Measurements from ENCODE around the gene SLC39A10. TPM values are rescaled to one million over a fixed set of nuclear protein-coding genes. Genes with fewer than 3 reads are reported as not detected.

SLC39A10 gene, protein sequence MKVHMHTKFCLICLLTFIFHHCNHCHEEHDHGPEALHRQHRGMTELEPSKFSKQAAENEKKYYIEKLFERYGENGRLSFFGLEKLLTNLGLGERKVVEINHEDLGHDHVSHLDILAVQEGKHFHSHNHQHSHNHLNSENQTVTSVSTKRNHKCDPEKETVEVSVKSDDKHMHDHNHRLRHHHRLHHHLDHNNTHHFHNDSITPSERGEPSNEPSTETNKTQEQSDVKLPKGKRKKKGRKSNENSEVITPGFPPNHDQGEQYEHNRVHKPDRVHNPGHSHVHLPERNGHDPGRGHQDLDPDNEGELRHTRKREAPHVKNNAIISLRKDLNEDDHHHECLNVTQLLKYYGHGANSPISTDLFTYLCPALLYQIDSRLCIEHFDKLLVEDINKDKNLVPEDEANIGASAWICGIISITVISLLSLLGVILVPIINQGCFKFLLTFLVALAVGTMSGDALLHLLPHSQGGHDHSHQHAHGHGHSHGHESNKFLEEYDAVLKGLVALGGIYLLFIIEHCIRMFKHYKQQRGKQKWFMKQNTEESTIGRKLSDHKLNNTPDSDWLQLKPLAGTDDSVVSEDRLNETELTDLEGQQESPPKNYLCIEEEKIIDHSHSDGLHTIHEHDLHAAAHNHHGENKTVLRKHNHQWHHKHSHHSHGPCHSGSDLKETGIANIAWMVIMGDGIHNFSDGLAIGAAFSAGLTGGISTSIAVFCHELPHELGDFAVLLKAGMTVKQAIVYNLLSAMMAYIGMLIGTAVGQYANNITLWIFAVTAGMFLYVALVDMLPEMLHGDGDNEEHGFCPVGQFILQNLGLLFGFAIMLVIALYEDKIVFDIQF
- total RNA-seq: 10 to 100 TPM; 16.3 to 31.5 (median 25.8) TPM

DNA sequence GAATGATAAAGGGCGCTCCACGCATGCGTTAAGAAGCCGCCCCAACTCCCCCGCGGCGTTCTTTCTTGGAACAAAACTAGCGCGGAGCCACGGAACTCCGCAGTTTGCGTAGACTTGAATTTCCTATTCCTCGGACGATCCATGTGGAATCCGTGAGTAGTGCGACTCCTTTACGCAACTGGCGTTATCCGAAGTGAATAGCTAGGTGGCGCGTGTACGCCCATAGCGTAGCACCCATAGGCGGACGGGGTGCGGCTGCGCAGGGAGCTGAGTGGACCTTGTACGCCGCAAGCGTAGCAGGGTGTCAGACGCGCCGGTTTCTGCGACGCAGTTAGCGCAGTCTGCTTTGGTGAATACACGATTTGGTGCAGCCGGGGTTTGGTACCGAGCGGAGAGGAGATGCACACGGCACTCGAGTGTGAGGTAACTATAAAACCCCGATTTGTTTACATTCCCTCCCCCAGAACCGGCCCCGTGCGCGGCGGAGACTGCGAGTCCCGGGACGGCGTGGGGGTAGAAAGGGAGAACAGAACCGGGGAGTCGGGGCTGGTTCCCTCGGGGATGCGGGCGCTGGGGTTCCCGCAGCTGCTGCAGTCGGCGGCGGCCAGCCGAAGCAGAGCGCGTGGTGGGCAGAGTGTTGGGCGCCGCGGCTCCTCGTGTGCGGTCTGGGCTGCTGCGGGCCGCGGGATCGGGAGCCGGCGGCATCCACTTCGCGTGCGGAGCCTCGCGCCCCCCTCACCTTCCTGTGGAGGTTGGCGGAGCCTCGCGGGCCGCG is at the start of gene SLC39A10:
Gene SLC39A10 (plus strand): TSS at position 368 of the 775 bp plus-strand sequence. CDS start 22,817 bp downstream, outside the sequence.
- Histone ChIP-seq H3K36me3 (no peaks in the 10 kb centered on the region), H3K9me3 (no peaks in the 10 kb centered on the region), H3K27ac (peak within 1 kb of the TSS; percentile 99 to 100), H3K27me3 (no peaks in the 10 kb centered on the region), H3K4me3 (peak within 1 kb of the TSS; percentile 84 to 100 (median 87)), H3K4me1 (peaks cover 0 to 4% of the 10 kb centered on the region in 2 donors)
- DNase-seq (ENCODE audit: low spot score in 2 of 2): peak; percentile 97 to 98
- TF ChIP-seq, protein P1, sequence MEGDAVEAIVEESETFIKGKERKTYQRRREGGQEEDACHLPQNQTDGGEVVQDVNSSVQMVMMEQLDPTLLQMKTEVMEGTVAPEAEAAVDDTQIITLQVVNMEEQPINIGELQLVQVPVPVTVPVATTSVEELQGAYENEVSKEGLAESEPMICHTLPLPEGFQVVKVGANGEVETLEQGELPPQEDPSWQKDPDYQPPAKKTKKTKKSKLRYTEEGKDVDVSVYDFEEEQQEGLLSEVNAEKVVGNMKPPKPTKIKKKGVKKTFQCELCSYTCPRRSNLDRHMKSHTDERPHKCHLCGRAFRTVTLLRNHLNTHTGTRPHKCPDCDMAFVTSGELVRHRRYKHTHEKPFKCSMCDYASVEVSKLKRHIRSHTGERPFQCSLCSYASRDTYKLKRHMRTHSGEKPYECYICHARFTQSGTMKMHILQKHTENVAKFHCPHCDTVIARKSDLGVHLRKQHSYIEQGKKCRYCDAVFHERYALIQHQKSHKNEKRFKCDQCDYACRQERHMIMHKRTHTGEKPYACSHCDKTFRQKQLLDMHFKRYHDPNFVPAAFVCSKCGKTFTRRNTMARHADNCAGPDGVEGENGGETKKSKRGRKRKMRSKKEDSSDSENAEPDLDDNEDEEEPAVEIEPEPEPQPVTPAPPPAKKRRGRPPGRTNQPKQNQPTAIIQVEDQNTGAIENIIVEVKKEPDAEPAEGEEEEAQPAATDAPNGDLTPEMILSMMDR (IDR thresholded peaks at IDR 0.05): peak; percentile 37 to 57 (median 53)
- TF ChIP-seq POLR2A (IDR thresholded peaks at IDR 0.05) (peak; percentile 97), POLR2AphosphoS5 (IDR thresholded peaks at IDR 0.05) (peak; percentile 98 to 99 (median 98))
- intact Hi-C loops (cut with DNase I; ENCODE audit: low total_unique reads): no loop called here

DNA sequence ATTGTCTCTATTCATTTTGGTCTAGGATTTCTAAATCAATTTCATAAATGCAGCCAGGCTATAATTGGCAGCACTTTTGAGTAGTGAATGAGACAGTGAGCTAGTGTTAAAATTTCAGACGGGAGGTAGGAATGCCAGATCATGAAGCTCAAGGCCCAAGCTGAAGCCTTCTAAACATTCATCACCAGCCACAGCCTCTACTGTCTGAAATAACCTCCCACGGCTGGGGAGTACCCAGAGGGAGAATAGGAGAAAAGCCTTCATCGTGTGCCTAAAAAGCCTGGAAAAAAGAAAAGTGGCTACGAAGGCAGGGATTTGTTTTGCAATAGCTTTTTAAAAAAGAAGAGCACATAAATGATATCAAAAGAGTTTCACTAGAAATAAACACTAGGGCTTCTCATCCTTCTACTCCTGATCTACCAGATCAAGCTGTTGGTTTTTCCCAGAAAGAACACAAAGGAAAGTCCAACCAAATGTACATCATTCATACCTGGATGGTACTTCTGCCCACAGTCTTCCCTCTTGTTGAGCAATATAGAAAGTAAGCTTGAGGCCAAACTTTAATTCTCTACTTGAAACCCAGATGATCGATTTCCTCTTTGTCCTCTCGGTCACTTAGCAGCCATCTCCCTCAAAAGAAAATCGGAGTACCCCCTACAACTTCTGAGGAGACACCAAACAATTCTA is 48.1 kb upstream of the SLC39A10 start:
- Histone ChIP-seq H3K4me1 (no peaks in the 10 kb centered on the region), H3K36me3 (no peaks in the 10 kb centered on the region), H3K27ac (peak overlapping the region; percentile 35 to 36), H3K4me3 (no peak overlapping the region), H3K27me3 (no peaks in the 10 kb centered on the region), H3K9me3 (no peaks in the 10 kb centered on the region)
- no peak for DNase-seq (ENCODE audit: low spot score in 2 of 2)
- intact Hi-C loops (cut with DNase I; ENCODE audit: low total_unique reads): no loop called here
- TF ChIP-seq, protein P1 (IDR thresholded peaks at IDR 0.05): no peak
- TF ChIP-seq POLR2A (IDR thresholded peaks at IDR 0.05) (no peak), POLR2AphosphoS5 (IDR thresholded peaks at IDR 0.05) (no peak)

DNA sequence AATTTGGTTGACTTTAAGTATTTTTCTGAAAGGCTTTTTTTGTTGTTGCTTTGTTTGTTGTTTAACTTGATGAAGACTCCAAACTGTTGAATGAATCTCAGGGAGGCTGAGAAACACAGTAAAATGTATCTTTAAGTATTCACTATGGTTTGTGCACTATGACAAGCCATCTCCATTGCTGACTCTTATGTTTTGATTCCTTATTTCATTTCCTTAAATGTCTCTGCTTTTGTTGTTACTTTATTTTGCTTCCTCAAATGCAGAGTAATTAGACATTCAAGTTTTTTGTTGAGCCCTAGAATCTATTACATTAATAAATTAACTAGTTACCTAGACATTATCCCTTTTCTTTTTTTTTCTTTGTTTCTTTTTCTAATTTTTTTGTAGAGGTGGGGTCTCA is 46.3 kb upstream of the SLC39A10 start:
- TF ChIP-seq POLR2AphosphoS5 (IDR thresholded peaks at IDR 0.05): no peak
- TF ChIP-seq, protein P1 (IDR thresholded peaks at IDR 0.05): no peak
- TF ChIP-seq POLR2A (IDR thresholded peaks at IDR 0.05): no peak
- Histone ChIP-seq H3K4me1 (no peaks in the 10 kb centered on the region), H3K9me3 (no peaks in the 10 kb centered on the region), H3K27ac (no peak overlapping the region), H3K27me3 (no peaks in the 10 kb centered on the region), H3K4me3 (no peak overlapping the region), H3K36me3 (no peaks in the 10 kb centered on the region)
- no peak for DNase-seq (ENCODE audit: low spot score in 2 of 2)
- intact Hi-C loops (cut with DNase I; ENCODE audit: low total_unique reads): no loop called here

DNA sequence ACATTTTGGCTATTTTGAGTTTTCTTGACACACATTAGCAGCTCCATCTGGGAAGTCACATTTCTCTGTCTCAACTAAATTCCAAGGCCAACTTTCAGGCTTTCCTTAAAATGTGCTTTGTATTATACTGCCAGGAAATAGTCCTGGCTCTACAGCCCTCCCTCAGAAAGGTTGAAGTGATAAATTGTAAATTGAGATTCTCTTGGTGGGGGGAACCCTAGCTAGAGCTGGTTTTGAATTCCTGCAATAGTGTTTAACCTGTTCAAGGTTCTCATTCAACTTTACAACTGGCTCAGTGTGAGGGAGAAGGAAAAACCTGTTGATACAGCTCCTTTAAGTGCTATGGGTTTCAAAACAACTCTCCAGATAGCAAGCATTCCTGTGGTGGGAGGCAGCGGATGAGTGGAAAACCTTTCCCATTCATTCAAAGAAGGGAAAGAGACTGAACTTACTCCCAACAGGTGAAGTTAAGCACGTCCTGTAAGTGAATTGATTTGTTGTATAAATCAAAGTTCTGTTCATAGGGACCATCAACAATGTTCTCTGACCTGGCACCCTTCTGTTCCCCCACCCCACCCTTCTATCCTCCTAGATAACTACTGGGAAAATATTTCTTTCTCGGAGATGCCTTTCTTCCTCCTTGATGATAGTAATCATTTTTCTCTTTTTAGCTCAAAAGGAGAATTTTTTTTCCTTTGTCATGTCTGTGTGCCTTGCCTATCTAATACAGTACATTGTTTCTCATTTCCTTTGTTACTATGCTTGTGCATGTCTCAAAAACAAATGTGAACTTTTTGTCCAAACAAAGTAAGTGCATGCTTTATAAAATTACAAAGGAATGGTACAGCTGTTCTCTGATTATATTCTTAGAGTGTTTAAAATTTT is 44.2 kb upstream of the SLC39A10 start:
- intact Hi-C loops (cut with DNase I; ENCODE audit: low total_unique reads): no loop called here
- no peaks in the 10 kb centered on the region for H3K36me3 ChIP-seq
- no peaks in the 10 kb centered on the region for H3K9me3 ChIP-seq
- TF ChIP-seq POLR2AphosphoS5 (IDR thresholded peaks at IDR 0.05) (no peak), POLR2A (IDR thresholded peaks at IDR 0.05) (no peak)
- TF ChIP-seq, protein P1 (IDR thresholded peaks at IDR 0.05): no peak
- H3K27ac ChIP-seq: peak overlapping the region; percentile 65 to 77
- peak in 1 of 2 donors; percentile 24 for DNase-seq (ENCODE audit: low spot score in 2 of 2)
- H3K27me3 ChIP-seq: no peaks in the 10 kb centered on the region
- H3K4me1 ChIP-seq: no peaks in the 10 kb centered on the region
- H3K4me3 ChIP-seq: no peak overlapping the region
